DND-41 (cell line): ENCODE results near the gene TFF3.

Source experiments
- ATAC-seq: fragments of 200-7000 bp; cut with Tn5 transposase; 3 replicates; pipeline ENCODE4 v1.9.1; 2021; ENCODE audit warnings: low read depth; ENCODE audit not compliant: insufficient read depth
- DNase-seq: peaks from one replicate; pipeline ENCODE4 v3.0.0-alpha.2; 2020
- H2AFZ ChIP-seq: 2 replicates; pipeline ENCODE4 v1.6.0; 2012; ENCODE audit warnings: low read depth, low read length
- H3K27ac ChIP-seq: 2 replicates; pipeline ENCODE4 v1.5.1; 2012; ENCODE audit warnings: low read length, inconsistent platforms
- H3K27me3 ChIP-seq: fragments of 200-600 bp; sonication (generic); 2 replicates; pipeline ENCODE4 v1.6.0; 2012; ENCODE audit warnings: low read length, mild to moderate bottlenecking, inconsistent platforms; ENCODE audit not compliant: insufficient read depth, poor library complexity
- H3K36me3 ChIP-seq: 2 replicates; pipeline ENCODE4 v1.5.1; 2012; ENCODE audit warnings: low read length, inconsistent platforms; ENCODE audit not compliant: insufficient read depth
- H3K4me1 ChIP-seq: 2 replicates; pipeline ENCODE4 v1.5.1; 2012; ENCODE audit warnings: mild to moderate bottlenecking, low read length; ENCODE audit not compliant: insufficient read depth
- H3K4me2 ChIP-seq: 2 replicates; pipeline ENCODE4 v1.6.0; 2012; ENCODE audit warnings: mild to moderate bottlenecking, moderate library complexity, low read length, inconsistent platforms; ENCODE audit not compliant: insufficient read depth
- H3K4me3 ChIP-seq, 2 experiments: fragments of 200-600 bp in 1 of 2; shearing (Covaris generic) in 1 of 2; 2 replicates each; pipeline ENCODE4 v1.5.1; 2012 to 2016; ENCODE audit warnings: inconsistent platforms in 2 of 2, low read length in 2 of 2, mild to moderate bottlenecking in 2 of 2, low read depth in 1 of 2, moderate library complexity in 1 of 2
- H3K79me2 ChIP-seq: 2 replicates; pipeline ENCODE4 v1.6.0; 2012; ENCODE audit warnings: low read length, inconsistent platforms; ENCODE audit not compliant: insufficient read depth
- H3K9ac ChIP-seq: 2 replicates; pipeline ENCODE4 v1.6.0; 2012; ENCODE audit warnings: low read depth, mild to moderate bottlenecking, inconsistent platforms, low read length, moderate library complexity
- H3K9me3 ChIP-seq: 2 replicates; pipeline ENCODE4 v1.5.1; 2012; ENCODE audit warnings: low read length, moderate library complexity, mild to moderate bottlenecking, inconsistent platforms; ENCODE audit not compliant: insufficient read depth, severe bottlenecking
- H4K20me1 ChIP-seq: 2 replicates; pipeline ENCODE4 v1.6.0; 2012; ENCODE audit warnings: low read length; ENCODE audit not compliant: insufficient read depth
- CTCF ChIP-seq: IDR thresholded peaks from 2 replicates; pipeline ENCODE4 v1.5.1; 2012; ENCODE audit warnings: borderline replicate concordance, low read length, moderate library complexity, mild to moderate bottlenecking; ENCODE audit not compliant: poor library complexity, severe bottlenecking; ENCODE audit errors: extremely low read depth
- EZH2 ChIP-seq: IDR thresholded peaks from 3 replicates; pipeline ENCODE4 v1.6.1; 2012; ENCODE audit warnings: borderline replicate concordance, low read depth, mild to moderate bottlenecking, moderate library complexity, low read length, inconsistent platforms; ENCODE audit not compliant: severe bottlenecking

Gene TFF3

GRCh38 chr21:42362700-42363099 lies 47.5 kb upstream of the TFF3 start:
- Histone ChIP-seq H2AFZ (no peak overlapping the region), H3K9ac (no peak overlapping the region), H3K27ac (no peak overlapping the region), H4K20me1 (no peaks in the 10 kb centered on the region), H3K4me1 (no peaks in the 10 kb centered on the region), H3K79me2 (no peaks in the 10 kb centered on the region), H3K36me3 (no peaks in the 10 kb centered on the region), H3K4me3 (no peak overlapping the region), H3K9me3 (no peaks in the 10 kb centered on the region), H3K27me3 (no peaks in the 10 kb centered on the region), H3K4me2 (no peak overlapping the region)
- ATAC-seq (no peak), DNase-seq (no peak)
- TF ChIP-seq EZH2 (no peak), CTCF (no peak)

DNA sequence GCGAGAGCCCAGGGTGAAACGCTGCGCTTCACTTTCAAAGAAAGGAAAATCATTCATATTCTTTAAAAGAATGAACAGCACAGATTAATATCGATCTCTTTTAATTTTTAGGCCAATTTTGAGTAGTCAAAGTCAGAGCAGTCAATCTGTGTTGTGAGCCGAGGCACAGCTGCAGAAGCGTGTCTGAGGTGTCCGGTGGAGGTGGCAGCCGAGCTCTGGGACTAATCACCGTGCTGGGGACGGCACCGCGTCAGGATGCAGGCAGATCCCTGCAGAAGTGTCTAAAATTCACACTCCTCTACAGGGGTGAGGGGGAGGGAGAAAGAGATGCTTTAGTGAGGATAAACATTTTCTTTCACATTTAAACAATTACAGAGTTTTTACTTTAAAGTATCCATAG lies 47.0 kb upstream of the TFF3 start:
- Histone ChIP-seq H3K27me3 (no peaks in the 10 kb centered on the region), H3K36me3 (no peaks in the 10 kb centered on the region), H3K27ac (no peak overlapping the region), H3K4me3 (no peak overlapping the region), H3K4me1 (no peaks in the 10 kb centered on the region), H4K20me1 (no peaks in the 10 kb centered on the region), H2AFZ (no peak overlapping the region), H3K9ac (no peak overlapping the region), H3K79me2 (no peaks in the 10 kb centered on the region), H3K9me3 (no peaks in the 10 kb centered on the region), H3K4me2 (no peak overlapping the region)
- ATAC-seq (no peak), DNase-seq (no peak)
- TF ChIP-seq CTCF (no peak), EZH2 (no peak)

DNA sequence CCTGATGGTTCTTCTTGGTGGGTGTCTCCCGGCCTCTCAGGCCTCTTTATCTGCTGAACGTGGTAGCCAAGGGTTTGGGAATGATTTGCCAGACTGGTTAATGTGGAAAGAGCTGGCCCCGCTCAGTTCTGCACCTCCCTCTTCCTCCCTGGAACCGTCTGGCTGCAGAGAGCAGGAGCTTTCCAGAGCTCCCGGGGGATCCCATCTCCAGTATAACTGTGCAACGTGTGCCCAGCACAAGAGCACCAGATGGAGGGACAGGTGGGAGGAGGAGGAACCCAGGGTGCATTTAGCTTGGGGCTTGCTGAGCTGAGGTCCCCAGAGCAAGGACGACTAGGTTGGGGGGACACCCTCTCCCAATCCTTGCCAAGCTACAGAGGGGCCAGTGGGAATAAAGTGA lies 46.1 kb upstream of the TFF3 start:
- Histone ChIP-seq H3K4me3 (no peak overlapping the region), H3K27me3 (no peaks in the 10 kb centered on the region), H3K4me1 (no peaks in the 10 kb centered on the region), H3K9ac (no peak overlapping the region), H3K27ac (no peak overlapping the region), H4K20me1 (no peaks in the 10 kb centered on the region), H3K36me3 (no peaks in the 10 kb centered on the region), H3K79me2 (no peaks in the 10 kb centered on the region), H3K4me2 (no peak overlapping the region), H2AFZ (no peak overlapping the region), H3K9me3 (no peaks in the 10 kb centered on the region)
- DNase-seq: no peak
- TF ChIP-seq EZH2: no peak
- TF ChIP-seq CTCF: no peak
- ATAC-seq: no peak

GRCh38 chr21:42360317-42360716 lies 45.1 kb upstream of the TFF3 start:
- DNase-seq (peak; percentile 38), ATAC-seq (peak; percentile 61)
- Histone ChIP-seq H3K9ac (no peak overlapping the region), H3K9me3 (peaks cover 4% of the 10 kb centered on the region), H3K27me3 (no peaks in the 10 kb centered on the region), H3K36me3 (no peaks in the 10 kb centered on the region), H3K79me2 (no peaks in the 10 kb centered on the region), H4K20me1 (no peaks in the 10 kb centered on the region), H3K4me3 (no peak overlapping the region), H3K4me2 (no peak overlapping the region), H2AFZ (no peak overlapping the region), H3K4me1 (no peaks in the 10 kb centered on the region), H3K27ac (no peak overlapping the region)
- TF ChIP-seq CTCF: peak; percentile 65
- no peak for TF ChIP-seq EZH2
